Cardiac muscle cell (in vitro differentiated cells and primary cell): Measurements from ENCODE around the gene RPUSD3. TPM values are rescaled to one million over a fixed set of nuclear protein-coding genes. Genes with fewer than 3 reads are reported as not detected.

Experiments used
- DNase-seq, 2 donors: peaks; one replicate each; pipeline versions ENCODE4 v3.0.0 to v3.0.0-alpha.2; 2010 to 2017; ENCODE audit warnings: low read depth in 1 of 2, low spot score in 1 of 2
- H3K27ac ChIP-seq: fragments of 200-600 bp; sonication (generic); 2 replicates; pipeline ENCODE4 v1.5.1; 2016
- H3K27me3 ChIP-seq: fragments of 200-600 bp; sonication (generic); 2 replicates; pipeline ENCODE4 v1.6.0; 2016; ENCODE audit warnings: control low read depth
- H3K36me3 ChIP-seq: fragments of 200-600 bp; sonication (generic); 2 replicates; pipeline ENCODE4 v1.5.1; 2016; ENCODE audit warnings: control low read depth
- H3K4me1 ChIP-seq: fragments of 200-600 bp; sonication (generic); 2 replicates; pipeline ENCODE4 v1.8.1; 2017; ENCODE audit warnings: low read depth, mild to moderate bottlenecking, mixed run types
- H3K4me3 ChIP-seq: fragments of 200-600 bp; sonication (generic); 2 replicates; pipeline ENCODE4 v1.5.1; 2016; ENCODE audit warnings: mild to moderate bottlenecking
- H3K9me3 ChIP-seq: fragments of 200-600 bp; sonication (generic); 2 replicates; pipeline ENCODE4 v1.5.1; 2017; ENCODE audit warnings: low read depth, mild to moderate bottlenecking, control low read depth
- CTCF ChIP-seq: IDR thresholded peaks from 2 replicates; pipeline ENCODE4 v1.5.1; 2012; ENCODE audit warnings: low read depth, mild to moderate bottlenecking, low read length
- polyA plus RNA-seq: library from polyadenylated mRNA; unstranded; fragments of >200 nt; fragmentation: Nextera tagmentation; extraction: Ambion mirVana; gene quantifications from 2 replicates; pipeline ENCODE4 v1.2.1, GENCODE V29; 2016
- total RNA-seq: library from RNA; depleted of rRNA; stranded (reverse); fragments of >200 nt; gene quantifications from 2 replicates; pipeline ENCODE4 v1.2.3, GENCODE V29; 2016

RPUSD3 gene
- total and polyA plus RNA-seq, 2 experiments from 2014 or later, result 78.1 to 122 TPM

- no peaks in the 10 kb centered on the region for H3K36me3 ChIP-seq
- H3K9me3 ChIP-seq, result no peaks in the 10 kb centered on the region
- DNase-seq, result no peak
- no peak overlapping the region for H3K27ac ChIP-seq
- H3K27me3 ChIP-seq, result no peaks in the 10 kb centered on the region
- no peak for TF ChIP-seq CTCF
- H3K4me3 ChIP-seq, result no peak overlapping the region
- no peaks in the 10 kb centered on the region for H3K4me1 ChIP-seq
Measured at GRCh38 chr3:9846231-9846630, 2.4 kb upstream of the RPUSD3 start.

- Histone ChIP-seq H3K36me3 (peaks cover 8% of the 10 kb centered on the region), H3K27me3 (no peaks in the 10 kb centered on the region), H3K27ac (no peak overlapping the region), H3K4me3 (no peak overlapping the region), H3K9me3 (no peaks in the 10 kb centered on the region), H3K4me1 (no peaks in the 10 kb centered on the region)
- TF ChIP-seq CTCF, result no peak
- DNase-seq, result no peak
Measured at GRCh38 chr3:9841015-9841414, 2.8 kb downstream of the RPUSD3 start.

- no peaks in the 10 kb centered on the region for H3K4me1 ChIP-seq
- no peak for TF ChIP-seq CTCF
- H3K4me3 ChIP-seq, result no peak overlapping the region
- peaks cover 11% of the 10 kb centered on the region for H3K36me3 ChIP-seq
- no peaks in the 10 kb centered on the region for H3K9me3 ChIP-seq
- H3K27me3 ChIP-seq, result no peaks in the 10 kb centered on the region
- DNase-seq, result no peak
- no peak overlapping the region for H3K27ac ChIP-seq
Measured at GRCh38 chr3:9838856-9839255, 5.0 kb downstream of the RPUSD3 start.

- Histone ChIP-seq H3K36me3 (peaks cover 11% of the 10 kb centered on the region), H3K4me3 (no peak overlapping the region), H3K4me1 (no peaks in the 10 kb centered on the region), H3K9me3 (no peaks in the 10 kb centered on the region), H3K27ac (no peak overlapping the region), H3K27me3 (no peaks in the 10 kb centered on the region)
- peak in 1 of 2 donors; percentile 19 for DNase-seq
- TF ChIP-seq CTCF, result no peak
Measured at GRCh38 chr3:9837701-9838582, 5.9 kb downstream of the RPUSD3 start.

GRCh38 chr3:9834520-9835380 lies 9.1 kb downstream of the RPUSD3 start:
- DNase-seq, result no peak
- no peaks in the 10 kb centered on the region for H3K4me1 ChIP-seq
- no peak overlapping the region for H3K4me3 ChIP-seq
- no peaks in the 10 kb centered on the region for H3K9me3 ChIP-seq
- H3K27ac ChIP-seq, result no peak overlapping the region
- H3K27me3 ChIP-seq, result no peaks in the 10 kb centered on the region
- TF ChIP-seq CTCF, result no peak
- H3K36me3 ChIP-seq, result peaks cover 4% of the 10 kb centered on the region
